Kidney tubule cell (primary cell): ENCODE data around the gene MANF.

ENCODE experiments used
- DNase-seq: peaks from one replicate; pipeline ENCODE4 v3.0.0-alpha.2; 2018; ENCODE audit warnings: low spot score

The MANF gene

GRCh38 chr3:51390246-51391074 is 5.4 kb downstream of the MANF start:
- no peak for DNase-seq

- DNase-seq, result peak; percentile 97
Observed at GRCh38 chr3:51391075-51391565, 6.0 kb downstream of the MANF start, which contains the start of gene RBM15B. RBM15B (plus strand) TSS chr3:51391285; CDS start chr3:51391400, 115 bp downstream.

DNA sequence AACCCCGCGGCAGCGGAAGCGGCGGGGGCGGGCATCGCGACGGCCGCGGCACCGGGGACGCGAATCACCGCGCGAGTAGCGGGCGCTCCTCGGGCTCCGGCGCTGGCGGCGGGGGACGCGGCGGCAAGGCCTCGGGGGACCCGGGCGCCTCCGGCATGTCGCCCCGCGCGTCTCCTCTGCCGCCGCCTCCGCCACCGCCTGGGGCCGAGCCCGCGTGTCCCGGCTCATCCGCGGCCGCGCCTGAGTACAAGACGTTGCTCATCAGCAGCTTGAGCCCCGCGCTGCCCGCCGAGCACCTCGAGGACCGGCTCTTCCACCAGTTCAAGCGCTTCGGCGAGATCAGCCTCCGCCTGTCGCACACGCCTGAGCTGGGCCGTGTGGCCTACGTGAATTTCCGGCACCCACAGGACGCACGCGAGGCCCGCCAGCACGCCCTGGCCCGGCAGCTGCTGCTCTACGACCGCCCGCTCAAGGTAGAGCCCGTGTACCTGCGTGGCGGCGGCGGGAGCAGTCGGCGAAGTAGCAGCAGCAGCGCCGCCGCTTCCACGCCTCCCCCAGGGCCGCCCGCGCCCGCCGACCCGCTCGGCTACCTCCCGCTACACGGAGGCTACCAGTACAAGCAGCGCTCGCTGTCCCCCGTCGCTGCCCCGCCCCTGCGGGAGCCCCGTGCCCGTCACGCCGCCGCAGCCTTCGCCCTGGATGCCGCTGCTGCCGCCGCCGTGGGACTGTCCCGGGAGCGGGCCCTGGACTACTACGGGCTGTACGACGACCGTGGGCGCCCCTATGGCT is 6.7 kb downstream of the MANF start:
- DNase-seq, result peak; percentile 46

- no peak for DNase-seq
Observed at GRCh38 chr3:51392355-51393133, 7.5 kb downstream of the MANF start.

DNA sequence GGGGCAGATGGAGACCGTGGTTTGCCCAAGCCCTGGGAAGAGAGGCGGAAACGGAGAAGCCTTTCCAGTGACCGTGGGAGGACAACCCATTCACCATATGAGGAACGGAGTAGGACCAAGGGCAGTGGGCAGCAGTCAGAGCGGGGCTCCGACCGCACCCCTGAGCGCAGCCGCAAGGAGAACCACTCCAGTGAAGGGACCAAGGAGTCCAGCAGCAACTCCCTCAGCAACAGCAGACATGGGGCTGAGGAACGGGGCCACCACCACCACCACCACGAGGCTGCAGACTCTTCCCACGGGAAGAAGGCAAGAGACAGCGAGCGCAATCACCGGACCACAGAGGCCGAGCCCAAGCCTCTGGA is 8.0 kb downstream of the MANF start:
- no peak for DNase-seq

DNA sequence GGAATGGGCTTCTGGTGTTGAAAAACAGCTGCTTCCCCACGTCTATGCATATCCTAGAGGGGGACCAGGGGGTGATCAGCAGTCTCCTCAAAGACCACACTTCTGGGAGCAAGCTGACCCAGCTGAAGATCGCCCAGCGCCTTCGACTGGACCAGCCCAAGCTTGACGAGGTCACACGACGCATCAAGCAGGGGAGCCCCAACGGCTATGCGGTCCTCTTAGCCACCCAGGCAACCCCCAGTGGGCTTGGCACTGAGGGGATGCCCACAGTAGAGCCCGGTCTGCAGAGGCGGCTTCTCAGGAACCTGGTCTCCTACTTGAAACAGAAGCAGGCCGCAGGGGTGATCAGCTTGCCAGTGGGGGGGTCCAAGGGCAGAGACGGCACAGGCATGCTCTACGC is 8.5 kb downstream of the MANF start:
- no peak for DNase-seq

DNA sequence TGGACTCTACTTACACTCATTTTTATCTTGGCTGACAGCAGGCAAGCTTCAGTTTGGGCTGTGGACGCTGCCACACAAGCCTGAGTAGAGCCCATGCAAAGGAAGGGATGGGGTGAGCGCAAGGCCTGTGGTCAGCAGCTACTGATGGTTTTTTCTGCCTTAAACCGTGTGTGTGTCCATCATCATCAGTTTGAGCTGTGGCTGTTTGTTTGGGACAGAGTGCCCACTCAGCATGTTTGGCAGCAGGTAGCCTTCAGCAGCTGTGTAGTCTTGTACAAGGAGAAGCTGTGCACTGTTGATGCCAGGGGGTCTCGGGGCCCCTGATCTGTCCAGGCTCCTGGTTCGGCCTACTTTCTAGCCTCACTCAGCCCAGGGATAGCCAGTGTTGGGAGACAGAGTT is 9.4 kb downstream of the MANF start:
- no peak for DNase-seq

DNA sequence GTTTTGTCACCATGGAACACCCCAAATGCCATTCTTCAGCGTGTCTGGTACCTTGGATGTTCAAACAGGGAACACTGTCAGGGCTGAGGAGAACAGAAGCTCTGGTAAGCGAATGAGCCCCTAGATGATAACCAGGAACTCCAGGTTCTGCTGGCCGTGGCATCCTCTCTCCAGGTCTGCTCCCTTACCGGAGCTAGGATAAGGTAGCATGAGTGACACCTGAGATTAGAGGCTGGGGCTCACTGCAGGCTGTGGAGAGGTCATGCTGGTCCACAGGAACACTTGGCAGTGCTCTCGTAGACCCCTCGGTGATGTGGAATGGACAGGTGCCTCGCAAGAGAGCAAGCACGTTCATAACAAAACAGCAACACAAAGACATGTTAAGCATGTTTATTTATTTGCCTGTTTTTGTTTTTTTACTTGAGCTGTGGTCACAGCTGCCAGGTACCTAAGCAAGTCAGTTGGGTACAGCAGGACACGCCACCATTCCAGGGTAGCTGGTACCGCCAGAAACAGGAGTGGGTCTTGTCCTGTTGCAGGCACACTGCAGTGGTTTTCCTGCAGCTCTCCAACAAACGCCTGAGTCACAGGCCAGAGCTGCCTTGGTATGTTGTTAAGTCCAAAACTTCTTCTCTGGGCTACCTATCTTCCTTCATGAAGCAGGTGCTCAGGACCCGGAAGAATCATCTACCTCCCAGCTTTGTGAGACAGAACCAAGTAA is 10.6 kb downstream of the MANF start:
- DNase-seq, result no peak

DNA sequence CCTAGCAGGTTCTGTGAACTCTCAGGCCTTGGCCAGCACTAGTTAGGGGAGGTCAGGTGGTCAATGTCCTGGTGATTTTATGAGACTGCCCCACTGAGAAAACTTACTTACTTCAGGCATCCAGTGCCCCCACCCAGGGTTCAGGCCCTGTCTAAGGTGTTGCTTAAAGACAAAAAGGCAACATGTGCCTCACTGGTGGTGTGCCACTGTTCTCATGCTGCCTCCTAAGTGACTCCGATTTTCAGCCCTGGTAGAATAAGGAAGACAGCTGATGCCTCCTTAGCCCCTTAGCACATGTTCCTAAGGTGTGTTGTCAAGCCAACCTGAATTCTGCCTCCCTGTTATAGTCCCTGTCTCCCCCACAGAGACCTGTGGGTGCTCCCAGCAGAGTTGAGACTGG is 11.3 kb downstream of the MANF start:
- no peak for DNase-seq

DNA sequence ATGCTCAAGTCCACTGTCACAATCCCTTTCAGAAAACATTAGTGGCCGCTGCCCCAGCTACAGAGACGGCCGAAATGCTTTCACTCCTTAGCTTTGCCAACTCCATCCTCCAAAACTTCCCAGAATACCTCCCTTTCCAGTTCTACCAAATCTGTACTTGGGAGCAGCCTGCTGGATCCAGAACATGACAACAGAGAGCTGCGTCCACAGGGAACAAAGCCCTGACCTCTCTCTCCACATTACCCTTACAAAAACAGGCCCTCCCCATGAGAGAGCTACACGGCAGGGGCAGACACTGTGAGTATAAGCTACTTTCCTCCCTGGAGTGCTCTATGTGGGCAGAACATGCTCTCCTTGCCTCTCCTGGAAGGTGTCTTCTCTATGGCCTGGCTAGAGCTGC is 12.3 kb downstream of the MANF start:
- DNase-seq, result no peak

DNA sequence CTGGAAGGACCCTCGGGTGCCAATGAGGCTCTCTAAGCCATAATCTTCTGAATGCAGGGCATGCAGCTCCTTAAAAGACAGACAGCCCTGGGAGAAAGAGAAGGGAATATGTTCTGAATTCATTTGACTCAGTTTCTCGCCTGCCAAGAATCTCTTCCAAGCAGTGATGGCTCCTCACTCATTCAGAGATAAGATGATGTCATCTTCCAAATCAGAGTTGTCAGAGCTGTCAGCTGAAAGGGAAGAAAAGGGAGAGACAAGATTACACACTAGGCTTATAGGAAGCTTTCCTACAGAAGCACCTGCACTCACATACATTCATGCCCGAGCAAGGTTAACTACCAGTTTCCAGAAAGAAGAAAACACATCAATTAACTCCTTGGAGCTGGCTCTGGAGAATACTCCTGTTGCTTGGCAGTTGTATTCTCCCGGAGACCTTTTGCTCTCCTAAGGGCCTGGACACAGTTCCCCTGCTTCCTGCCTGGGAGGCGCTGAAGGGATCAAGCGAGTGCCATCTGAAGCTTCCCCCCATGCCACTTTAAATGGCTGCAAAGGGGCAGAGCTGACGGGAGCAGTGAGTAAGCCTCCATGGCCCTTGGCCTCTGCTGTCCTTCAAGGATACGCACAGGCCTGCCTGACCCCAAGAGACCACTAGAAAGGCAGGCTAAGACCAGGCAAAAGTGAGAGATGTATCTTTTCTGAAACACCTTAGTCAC is 13.7 kb downstream of the MANF start:
- DNase-seq, result no peak

DNA sequence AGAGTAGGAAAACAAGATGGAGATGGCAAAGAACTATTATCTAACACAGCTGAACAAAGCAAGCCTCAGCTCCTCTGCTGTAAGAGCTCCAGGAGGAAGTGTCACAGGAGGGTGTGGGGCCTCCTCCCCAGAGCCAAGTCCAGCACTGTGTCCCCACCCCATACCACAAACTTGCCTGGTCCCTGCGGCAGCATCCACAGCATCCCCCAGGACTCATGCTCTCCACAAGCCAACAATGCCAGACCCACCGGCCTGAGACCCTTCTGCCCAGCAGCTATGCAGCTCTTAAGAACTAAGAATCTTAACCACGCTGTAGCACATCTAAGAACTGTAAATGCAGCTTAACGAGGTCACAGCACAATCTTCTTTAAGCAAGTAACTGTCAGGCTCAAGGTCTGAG is 15.1 kb downstream of the MANF start:
- DNase-seq, result no peak

GRCh38 chr3:51401735-51402134 is 16.6 kb downstream of the MANF start:
- no peak for DNase-seq

DNA sequence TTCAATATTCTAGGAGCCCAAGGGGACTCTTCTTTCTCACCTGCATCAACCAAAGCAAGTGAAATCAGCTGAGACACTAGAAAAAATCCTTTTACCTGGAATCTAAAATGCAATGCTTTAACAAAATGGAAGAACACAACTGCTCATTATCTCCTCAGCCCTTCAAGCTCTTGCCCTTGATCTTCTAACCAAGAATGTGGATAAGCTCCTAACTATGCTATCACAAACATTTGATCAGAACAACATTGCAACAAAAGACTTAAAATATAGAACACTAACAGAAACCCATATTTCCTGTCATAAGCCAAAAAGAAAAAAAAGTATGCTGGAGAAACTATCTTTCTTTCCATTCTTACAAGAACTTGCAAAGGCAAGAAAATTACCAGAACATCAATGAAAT is 18.6 kb downstream of the MANF start:
- no peak for DNase-seq

- no peak for DNase-seq
Observed at GRCh38 chr3:51408021-51408420, 22.9 kb downstream of the MANF start.

DNA sequence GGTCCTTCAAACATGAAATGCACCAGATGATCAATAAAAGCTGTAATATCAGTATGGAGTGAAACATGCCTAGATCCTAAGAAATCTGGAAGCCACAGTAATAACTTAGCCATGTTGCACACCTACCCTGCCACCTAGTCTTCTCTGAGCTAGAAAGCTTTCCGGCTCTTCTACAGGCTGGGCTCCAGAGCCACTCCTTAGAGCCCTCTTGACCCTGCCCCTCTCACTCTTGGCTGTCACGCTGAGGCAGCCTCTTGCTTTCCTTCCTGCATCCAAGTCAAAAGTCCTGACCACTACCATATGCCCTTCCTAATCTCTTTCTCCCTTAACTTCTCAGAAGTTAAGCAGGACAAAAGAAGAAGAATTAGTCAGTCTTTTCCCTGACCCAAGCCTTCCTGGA is 23.7 kb downstream of the MANF start:
- no peak for DNase-seq

DNA sequence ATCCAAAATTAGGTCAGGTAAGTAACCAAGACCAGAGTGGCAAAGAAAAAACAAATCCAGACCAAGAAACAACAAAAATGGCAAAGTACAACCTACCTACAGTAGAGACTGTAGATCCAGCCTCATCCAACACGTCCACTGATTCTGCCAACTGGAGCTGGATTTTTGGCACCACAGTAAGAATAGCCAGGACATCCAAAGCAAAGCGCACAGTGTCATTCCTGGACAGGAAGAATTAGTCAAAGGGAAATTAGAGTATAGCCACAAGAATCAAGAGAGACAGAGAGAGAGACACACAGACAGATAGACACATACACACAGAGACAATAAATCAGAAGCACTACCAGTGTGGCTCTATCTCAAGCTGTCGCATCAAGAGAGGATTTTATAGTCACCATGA is 37.1 kb downstream of the MANF start:
- DNase-seq, result no peak

GRCh38 chr3:51426921-51427320 is 41.8 kb downstream of the MANF start:
- DNase-seq, result no peak

DNA sequence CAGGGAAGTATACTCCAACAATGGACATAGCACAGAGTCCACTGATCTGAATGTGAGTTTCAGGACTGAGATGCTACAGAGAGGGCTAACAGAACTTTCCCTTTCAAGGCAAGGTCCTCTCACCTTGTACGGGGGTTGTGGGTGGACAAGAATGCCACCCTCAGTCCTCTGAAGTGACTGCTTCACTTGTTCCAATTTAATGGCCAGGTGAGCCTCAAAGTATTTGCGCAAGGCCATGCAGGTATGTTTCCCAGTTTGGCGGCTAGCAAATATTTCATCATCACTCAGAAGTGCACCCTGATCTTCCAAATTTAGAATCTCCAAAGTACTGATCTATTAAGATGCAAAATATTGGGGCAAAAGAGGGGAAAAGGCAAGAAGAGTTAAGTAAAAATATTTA is 44.0 kb downstream of the MANF start:
- no peak for DNase-seq

DNA sequence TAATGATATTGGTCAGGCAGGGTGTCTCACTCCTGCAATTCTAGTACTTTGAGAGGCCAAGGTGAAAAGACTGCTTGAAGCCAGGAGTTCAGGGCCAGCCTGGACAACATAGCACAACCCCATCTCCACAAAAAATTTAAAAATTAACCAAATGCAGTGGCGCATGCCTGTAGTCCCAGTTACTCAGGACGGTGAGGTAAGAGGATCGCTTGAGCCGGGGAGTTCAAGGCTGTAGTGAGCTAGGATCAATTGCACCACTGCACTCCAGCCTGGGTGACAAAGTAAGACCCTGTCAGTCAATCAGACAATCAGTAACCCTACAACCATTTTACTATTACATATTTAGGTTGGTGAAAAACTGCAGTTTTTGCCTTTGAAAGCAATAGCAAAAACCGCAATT is 49.0 kb downstream of the MANF start:
- no peak for DNase-seq

DNA sequence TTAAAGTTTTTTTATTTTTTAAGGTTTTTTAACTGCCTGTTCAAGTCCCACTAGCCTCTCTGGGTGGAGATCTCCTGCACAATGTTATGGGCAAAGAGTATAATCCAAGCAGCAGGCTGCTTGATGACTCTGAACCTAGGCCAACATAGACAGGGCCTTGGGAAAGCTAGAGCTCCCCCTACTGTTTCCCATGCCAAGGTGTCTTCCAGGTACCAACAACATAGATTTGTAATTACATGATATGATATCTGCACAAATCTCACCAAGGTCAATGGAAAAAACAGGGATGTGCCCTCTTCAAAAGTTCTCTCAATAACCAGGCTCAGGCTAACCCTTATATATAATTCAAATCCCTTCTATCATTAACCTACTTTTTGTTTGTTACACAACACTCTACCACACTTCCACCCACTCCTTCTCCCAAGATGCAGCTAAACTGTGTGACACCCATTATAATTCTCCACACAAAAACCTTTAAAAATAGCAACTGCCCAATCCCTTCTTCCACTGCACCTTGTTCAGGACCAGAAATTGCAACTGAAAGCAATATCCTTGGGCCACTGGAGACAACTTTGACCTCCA is 49.7 kb downstream of the MANF start:
- peak; percentile 58 for DNase-seq
